Renal cortex interstitium (tissue), 11 donors: ENCODE results near the gene FOXE1. TPM values are rescaled to one million over a fixed set of nuclear protein-coding genes. Genes with fewer than 3 reads are reported as not detected.
A peak's percentile ranks its signal among the peaks of the same experiment; 100 is the strongest.

Source experiments
- DNase-seq, 11 donors: peaks; one replicate each; pipeline ENCODE4 v3.0.0-alpha.2; 2013; ENCODE audit warnings: low read depth in 9 of 11, low spot score in 4 of 11; ENCODE audit errors: extremely low read depth in 1 of 11
- polyA plus RNA-seq, 3 donors: library from polyadenylated mRNA; unstranded; fragments of 120-200 nt; gene quantifications; one replicate each; pipeline ENCODE4 v1.2.1, GENCODE V29; 2013; ENCODE audit not compliant: insufficient read length in 3 of 3

Gene FOXE1
- polyA plus RNA-seq, 3 donors: 0.06 TPM; not detected in 2

- DNase-seq: peak in 1 of 11 donors; percentile 33
Measured at GRCh38 chr9:97900738-97901565, 47.9 kb downstream of the FOXE1 start.

GRCh38 chr9:97903177-97903576 lies 50.2 kb downstream of the FOXE1 start:
- no peak for DNase-seq

GRCh38 chr9:97904725-97905124 lies 51.7 kb downstream of the FOXE1 start:
- no peak for DNase-seq

GRCh38 chr9:97905228-97905627 lies 52.2 kb downstream of the FOXE1 start:
- DNase-seq: no peak

Other genes with a start within 250 kb of the FOXE1 start
- gene TSTD2, start 219.9 kb upstream of the FOXE1 start, polyA plus RNA-seq: 10 to 100 TPM; 30.3 to 43.0 (median 32.2) TPM
- 10 to 100 TPM; 47.2 to 54.9 (median 49.8) TPM for gene NCBP1, start 219.4 kb upstream of the FOXE1 start, polyA plus RNA-seq
- 10 to 100 TPM; 33.7 to 41.8 (median 35.8) TPM for gene XPA, start 155.9 kb upstream of the FOXE1 start, polyA plus RNA-seq
- gene TRMO, start 69.3 kb downstream of the FOXE1 start, polyA plus RNA-seq: 10 to 100 TPM; 18.3 to 22.0 (median 21.1) TPM
- gene HEMGN, start 84.9 kb downstream of the FOXE1 start, polyA plus RNA-seq: 1 to 10 TPM; 2.3 to 6.3 (median 2.8) TPM
- 100 to 1,000 TPM; 221 to 285 (median 266) TPM for gene ANP32B, start 130.1 kb downstream of the FOXE1 start, polyA plus RNA-seq
- gene NANS, start 203.5 kb downstream of the FOXE1 start, polyA plus RNA-seq: 10 to 100 TPM; 39.6 to 41.2 (median 41.1) TPM